Bronchial epithelial cell (primary cell): ENCODE data around the gene RAD51B. TPM values are rescaled to one million over a fixed set of nuclear protein-coding genes. Genes with fewer than 3 reads are reported as not detected.
A peak's percentile ranks its signal among the peaks of the same experiment; 100 is the strongest.

Experiments used
- DNase-seq: peaks from one replicate; pipeline ENCODE4 v3.0.0-alpha.2; 2010; ENCODE audit warnings: low read depth
- FAIRE-seq: peaks from 2 replicates; lab custom pipeline; 2011; peaks lifted over from hg19 to GRCh38; lab: Jason Lieb, UNC
- H3K27me3 ChIP-seq: 2 replicates; pipeline ENCODE4 v1.5.1; 2011; ENCODE audit warnings: low read length; ENCODE audit not compliant: control insufficient read depth, insufficient read depth
- H3K36me3 ChIP-seq: 2 replicates; pipeline ENCODE4 v1.5.1; 2011; ENCODE audit warnings: low read length; ENCODE audit not compliant: control insufficient read depth, insufficient read depth
- H3K4me3 ChIP-seq: 2 replicates; pipeline ENCODE4 v1.5.1; 2011; ENCODE audit warnings: mild to moderate bottlenecking, low read depth, low read length, control low read depth
- total RNA-seq: library from RNA; depleted of rRNA; stranded (reverse); fragments of >200 nt; gene quantifications from 2 replicates; pipeline ENCODE4 v1.2.1, GENCODE V29; 2014
- TF ChIP-seq, protein P1 (sequence below): IDR thresholded peaks from 2 replicates; pipeline ENCODE4 v1.5.1; 2011; ENCODE audit warnings: mild to moderate bottlenecking, moderate library complexity, low read length, control low read depth, inconsistent platforms; ENCODE audit not compliant: insufficient read depth, severe bottlenecking

Gene RAD51B
- total RNA-seq, 1 donor from 2014 or later, result 12.1 TPM

DNA sequence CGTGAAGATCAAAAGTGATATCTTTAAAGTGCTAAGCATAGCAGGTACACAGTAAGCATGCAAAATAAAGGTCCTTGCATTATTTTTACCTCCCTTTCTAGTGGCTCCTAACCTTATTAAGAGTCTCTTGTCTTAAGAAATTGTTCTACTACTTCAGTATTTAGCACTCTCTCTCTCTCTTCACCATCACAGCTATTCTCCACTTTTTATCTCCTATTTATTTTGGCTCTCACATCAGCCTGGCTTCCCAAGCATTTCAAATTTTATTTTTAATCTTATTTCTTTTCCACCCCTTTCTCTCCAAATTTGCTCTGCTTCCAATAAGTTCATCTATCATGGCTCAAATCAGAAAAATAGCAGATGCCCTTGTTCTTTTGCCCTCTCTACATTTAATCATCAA lies 212.6 kb downstream of the RAD51B start:
- no peak for DNase-seq
- Histone ChIP-seq H3K4me3 (no peak overlapping the region), H3K27me3 (no peaks in the 10 kb centered on the region), H3K36me3 (no peaks in the 10 kb centered on the region)
- TF ChIP-seq, protein P1, sequence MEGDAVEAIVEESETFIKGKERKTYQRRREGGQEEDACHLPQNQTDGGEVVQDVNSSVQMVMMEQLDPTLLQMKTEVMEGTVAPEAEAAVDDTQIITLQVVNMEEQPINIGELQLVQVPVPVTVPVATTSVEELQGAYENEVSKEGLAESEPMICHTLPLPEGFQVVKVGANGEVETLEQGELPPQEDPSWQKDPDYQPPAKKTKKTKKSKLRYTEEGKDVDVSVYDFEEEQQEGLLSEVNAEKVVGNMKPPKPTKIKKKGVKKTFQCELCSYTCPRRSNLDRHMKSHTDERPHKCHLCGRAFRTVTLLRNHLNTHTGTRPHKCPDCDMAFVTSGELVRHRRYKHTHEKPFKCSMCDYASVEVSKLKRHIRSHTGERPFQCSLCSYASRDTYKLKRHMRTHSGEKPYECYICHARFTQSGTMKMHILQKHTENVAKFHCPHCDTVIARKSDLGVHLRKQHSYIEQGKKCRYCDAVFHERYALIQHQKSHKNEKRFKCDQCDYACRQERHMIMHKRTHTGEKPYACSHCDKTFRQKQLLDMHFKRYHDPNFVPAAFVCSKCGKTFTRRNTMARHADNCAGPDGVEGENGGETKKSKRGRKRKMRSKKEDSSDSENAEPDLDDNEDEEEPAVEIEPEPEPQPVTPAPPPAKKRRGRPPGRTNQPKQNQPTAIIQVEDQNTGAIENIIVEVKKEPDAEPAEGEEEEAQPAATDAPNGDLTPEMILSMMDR, result no peak
- no peak for FAIRE-seq

DNA sequence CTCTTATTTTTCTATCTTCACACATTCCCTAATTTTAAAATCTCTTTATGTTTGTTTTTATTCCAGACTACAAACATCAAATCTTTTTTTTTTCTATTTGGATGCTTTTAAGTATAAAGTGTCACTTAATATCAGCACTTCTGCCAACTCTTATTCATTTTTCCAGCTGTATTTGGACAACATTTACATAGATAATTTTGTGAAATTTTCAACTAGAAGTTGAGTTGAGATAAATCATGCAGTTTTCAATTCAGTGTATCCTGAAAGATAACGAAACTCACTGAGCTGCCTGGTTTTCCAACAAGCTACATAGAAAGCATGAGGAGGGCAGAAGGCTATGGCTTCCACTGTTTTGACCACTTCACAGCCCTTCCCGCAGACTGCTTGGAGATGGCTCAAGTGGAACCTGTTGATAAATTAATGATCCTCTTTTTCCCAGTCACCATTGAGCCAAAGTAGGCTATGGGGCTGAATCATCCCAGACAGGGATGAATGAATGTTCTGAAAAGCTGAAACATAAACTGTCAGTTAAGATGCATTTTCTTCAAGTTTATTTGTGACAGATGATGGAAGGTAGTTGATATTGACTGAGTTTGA lies 213.9 kb downstream of the RAD51B start:
- no peak overlapping the region for H3K4me3 ChIP-seq
- no peak for DNase-seq
- TF ChIP-seq, protein P1, result no peak
- no peak for FAIRE-seq
- no peaks in the 10 kb centered on the region for H3K27me3 ChIP-seq
- H3K36me3 ChIP-seq, result no peaks in the 10 kb centered on the region

DNA sequence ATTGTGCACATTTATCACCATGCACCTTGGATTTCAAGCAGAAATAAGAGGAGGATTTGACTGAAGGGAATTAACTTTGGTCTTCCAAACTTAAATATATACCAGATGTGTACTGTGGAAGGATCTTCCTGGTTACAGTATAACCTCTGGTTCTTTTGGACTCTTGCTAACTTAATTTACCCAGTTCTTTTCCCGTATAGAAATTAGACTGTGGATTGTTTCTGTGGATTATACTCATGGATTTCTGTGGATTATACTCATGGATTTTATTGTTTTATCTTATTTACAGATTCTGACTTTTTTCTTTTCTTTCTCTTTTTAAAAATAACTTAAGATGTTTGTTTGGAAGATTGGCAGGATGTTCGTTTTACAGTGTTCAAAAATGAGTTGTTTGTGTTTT lies 215.3 kb downstream of the RAD51B start:
- no peak overlapping the region for H3K4me3 ChIP-seq
- TF ChIP-seq, protein P1, result no peak
- no peaks in the 10 kb centered on the region for H3K36me3 ChIP-seq
- no peaks in the 10 kb centered on the region for H3K27me3 ChIP-seq
- FAIRE-seq (no peak), DNase-seq (no peak)

DNA sequence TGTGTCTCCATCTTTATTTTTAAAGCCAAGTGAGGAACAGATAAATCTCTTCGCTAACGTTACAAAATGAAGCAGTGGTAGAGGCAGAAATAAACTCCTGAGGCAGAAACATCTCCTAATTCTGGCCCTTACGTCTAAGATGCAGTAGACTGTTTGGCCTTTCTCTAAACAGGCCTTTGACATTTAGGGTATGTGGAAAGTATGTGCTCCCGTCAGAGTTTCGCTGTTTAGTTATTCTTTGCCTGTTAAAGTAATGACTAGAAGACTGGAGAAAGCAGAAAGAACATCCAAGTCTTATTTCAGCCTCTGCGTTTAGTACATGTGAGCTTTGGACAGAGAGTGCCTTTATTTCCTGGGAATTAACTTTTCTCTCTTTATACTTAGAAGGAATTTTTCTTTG lies 216.6 kb downstream of the RAD51B start:
- FAIRE-seq (no peak), DNase-seq (no peak)
- TF ChIP-seq, protein P1, result no peak
- H3K36me3 ChIP-seq, result no peaks in the 10 kb centered on the region
- no peaks in the 10 kb centered on the region for H3K27me3 ChIP-seq
- no peak overlapping the region for H3K4me3 ChIP-seq

DNA sequence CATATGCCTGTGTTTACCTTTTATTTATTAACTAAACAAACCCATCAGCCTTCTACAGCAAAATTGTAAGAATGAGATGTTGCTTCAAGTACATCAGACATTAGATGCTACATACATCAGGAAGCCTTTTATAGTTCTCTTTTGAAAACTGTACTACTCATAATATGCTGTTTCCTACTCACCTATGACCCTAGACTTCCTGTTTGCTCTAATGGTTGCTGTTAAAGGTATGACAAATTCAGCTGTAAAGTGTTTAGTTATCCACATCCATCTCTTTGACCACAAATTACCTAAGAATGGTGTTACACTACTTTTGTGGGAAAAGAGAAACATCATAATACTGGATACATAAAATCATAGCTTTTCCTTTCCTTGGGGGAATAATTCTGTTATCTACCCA lies 220.0 kb downstream of the RAD51B start:
- no peaks in the 10 kb centered on the region for H3K27me3 ChIP-seq
- H3K4me3 ChIP-seq, result no peak overlapping the region
- no peaks in the 10 kb centered on the region for H3K36me3 ChIP-seq
- FAIRE-seq (no peak), DNase-seq (peak; percentile 58)
- TF ChIP-seq, protein P1, result no peak
